Neutrophil (primary cell): ENCODE results near the gene LHX4.

ENCODE experiments used
- H3K27ac ChIP-seq: fragments of 200-600 bp; sonication (generic); 2 replicates; pipeline ENCODE4 v1.5.1; 2016; ENCODE audit warnings: mild to moderate bottlenecking, moderate library complexity
- H3K27me3 ChIP-seq: fragments of 200-600 bp; sonication (generic); 2 replicates; pipeline ENCODE4 v1.6.0; 2016; ENCODE audit warnings: mild to moderate bottlenecking
- H3K36me3 ChIP-seq: fragments of 200-600 bp; sonication (generic); 2 replicates; pipeline ENCODE4 v1.5.1; 2017
- H3K4me1 ChIP-seq, 2 experiments: fragments of 200-600 bp in 1 of 2; sonication (generic) in 1 of 2; 1 replicate in 1 of 2; 2 replicates in 1 of 2; pipeline versions ENCODE4 v1.5.1 to v1.6.1; 2013 to 2016; ENCODE audit warnings: low read depth in 1 of 2, low read length in 1 of 2, mild to moderate bottlenecking in 1 of 2, moderate library complexity in 1 of 2; ENCODE audit not compliant: control insufficient read depth in 1 of 2, insufficient read depth in 1 of 2
- H3K4me3 ChIP-seq, 2 experiments: fragments of 200-600 bp in 1 of 2; sonication (generic) in 1 of 2; 1 replicate in 1 of 2; 2 replicates in 1 of 2; pipeline ENCODE4 v1.5.1; 2013 to 2016; ENCODE audit warnings: low read depth in 1 of 2, low read length in 1 of 2, mild to moderate bottlenecking in 1 of 2, moderate library complexity in 1 of 2
- H3K9me3 ChIP-seq: fragments of 200-600 bp; sonication (generic); 2 replicates; pipeline ENCODE4 v1.5.1; 2016
- TF ChIP-seq, protein P1 (sequence below): fragments of 200-600 bp; sonication (generic); IDR thresholded peaks from 2 replicates; pipeline ENCODE4 v1.5.1; 2016; ENCODE audit warnings: antibody characterized with exemption

The LHX4 gene

DNA sequence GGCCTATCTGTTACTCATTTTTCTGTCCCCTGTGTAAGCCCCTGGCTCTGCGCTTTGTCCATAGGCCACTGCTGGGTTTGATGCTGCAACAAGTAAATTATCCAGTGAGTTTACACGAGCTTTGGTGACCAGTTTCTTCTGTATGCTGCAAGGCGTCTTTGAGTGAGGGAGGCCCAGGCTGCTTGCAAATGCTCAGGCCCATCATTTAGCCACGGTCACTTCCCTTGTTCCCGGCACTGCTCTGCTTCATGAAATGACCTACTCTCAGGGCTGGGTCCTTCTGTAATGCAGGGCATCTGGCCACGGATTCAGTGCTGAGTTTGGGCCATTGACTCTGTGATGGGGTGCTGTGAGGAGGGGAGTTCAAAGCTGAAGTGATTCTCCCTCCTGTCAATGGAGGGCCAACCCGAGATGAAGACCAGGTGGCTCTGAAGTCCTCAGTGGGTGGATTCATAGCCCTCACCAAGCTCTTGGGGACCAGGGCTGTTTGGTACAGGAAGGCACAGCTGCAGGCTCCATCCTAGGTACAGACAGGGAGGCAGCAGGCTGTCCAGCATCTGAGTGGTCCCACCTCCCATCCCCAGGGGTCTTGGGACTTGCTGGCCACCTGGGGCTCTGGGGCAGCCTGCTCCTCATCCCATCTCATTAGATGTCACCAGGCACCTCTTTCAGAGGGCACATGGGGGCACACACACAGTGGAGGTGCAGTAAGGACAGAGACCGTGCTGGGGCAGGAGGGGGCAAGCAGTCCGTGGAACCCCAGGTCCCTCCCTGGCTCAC lies 21.7 kb downstream of the LHX4 start:
- no peak overlapping the region for H3K4me3 ChIP-seq
- H3K9me3 ChIP-seq, result no peaks in the 10 kb centered on the region
- H3K4me1 ChIP-seq, result peaks cover 37% of the 10 kb centered on the region in 2 experiments
- H3K27me3 ChIP-seq, result no peaks in the 10 kb centered on the region
- TF ChIP-seq, protein P1, sequence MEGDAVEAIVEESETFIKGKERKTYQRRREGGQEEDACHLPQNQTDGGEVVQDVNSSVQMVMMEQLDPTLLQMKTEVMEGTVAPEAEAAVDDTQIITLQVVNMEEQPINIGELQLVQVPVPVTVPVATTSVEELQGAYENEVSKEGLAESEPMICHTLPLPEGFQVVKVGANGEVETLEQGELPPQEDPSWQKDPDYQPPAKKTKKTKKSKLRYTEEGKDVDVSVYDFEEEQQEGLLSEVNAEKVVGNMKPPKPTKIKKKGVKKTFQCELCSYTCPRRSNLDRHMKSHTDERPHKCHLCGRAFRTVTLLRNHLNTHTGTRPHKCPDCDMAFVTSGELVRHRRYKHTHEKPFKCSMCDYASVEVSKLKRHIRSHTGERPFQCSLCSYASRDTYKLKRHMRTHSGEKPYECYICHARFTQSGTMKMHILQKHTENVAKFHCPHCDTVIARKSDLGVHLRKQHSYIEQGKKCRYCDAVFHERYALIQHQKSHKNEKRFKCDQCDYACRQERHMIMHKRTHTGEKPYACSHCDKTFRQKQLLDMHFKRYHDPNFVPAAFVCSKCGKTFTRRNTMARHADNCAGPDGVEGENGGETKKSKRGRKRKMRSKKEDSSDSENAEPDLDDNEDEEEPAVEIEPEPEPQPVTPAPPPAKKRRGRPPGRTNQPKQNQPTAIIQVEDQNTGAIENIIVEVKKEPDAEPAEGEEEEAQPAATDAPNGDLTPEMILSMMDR, result no peak
- no peak overlapping the region for H3K27ac ChIP-seq
- H3K36me3 ChIP-seq, result no peaks in the 10 kb centered on the region

DNA sequence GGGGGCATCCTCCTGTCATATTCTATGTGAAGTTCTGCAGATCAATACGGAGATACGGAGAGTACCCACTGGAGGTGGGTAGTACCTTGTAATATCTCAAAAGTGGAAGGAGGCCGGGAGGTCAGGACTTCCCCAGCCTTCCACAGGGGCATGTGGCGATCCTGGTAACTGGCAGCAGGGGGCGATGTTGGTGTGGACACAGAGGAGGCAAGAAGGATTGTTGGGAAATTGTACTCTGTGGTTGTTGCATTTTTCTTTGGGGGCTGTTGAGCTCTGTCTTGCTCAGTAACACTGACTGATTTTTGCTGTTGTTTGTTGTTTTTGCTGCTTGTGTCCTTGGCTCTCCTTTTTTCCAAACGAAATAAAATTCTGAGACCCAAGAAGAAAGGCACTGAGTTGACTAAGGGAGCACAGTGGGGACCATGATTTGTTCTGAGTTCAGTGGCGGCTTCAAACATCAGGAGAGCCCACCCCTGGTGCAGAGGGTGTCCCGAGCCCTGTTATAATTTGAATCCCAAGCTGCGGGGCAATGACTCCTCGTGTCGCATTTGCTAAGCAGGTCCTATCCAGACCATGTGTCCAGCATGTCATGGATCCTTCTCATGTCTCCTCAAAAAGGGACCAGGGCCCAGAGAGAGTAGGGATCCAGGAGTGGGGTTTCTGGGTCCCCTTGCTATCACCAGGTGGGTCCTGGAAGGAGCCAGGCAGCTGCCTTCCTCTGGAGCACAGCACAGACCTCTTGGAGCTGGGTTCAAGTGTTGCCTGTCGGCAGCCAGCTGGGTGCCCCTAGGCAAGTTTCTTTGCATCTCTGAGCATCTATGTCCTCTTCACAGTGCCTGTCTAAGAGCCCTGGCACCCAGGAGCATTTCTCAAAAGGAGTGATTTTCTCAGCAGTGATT lies 22.8 kb downstream of the LHX4 start:
- Histone ChIP-seq H3K4me3 (no peak overlapping the region), H3K4me1 (peaks cover 25% of the 10 kb centered on the region in 2 experiments), H3K27ac (peak overlapping the region; percentile 23), H3K9me3 (no peaks in the 10 kb centered on the region), H3K36me3 (no peaks in the 10 kb centered on the region), H3K27me3 (no peaks in the 10 kb centered on the region)
- TF ChIP-seq, protein P1, result peak; percentile 98

DNA sequence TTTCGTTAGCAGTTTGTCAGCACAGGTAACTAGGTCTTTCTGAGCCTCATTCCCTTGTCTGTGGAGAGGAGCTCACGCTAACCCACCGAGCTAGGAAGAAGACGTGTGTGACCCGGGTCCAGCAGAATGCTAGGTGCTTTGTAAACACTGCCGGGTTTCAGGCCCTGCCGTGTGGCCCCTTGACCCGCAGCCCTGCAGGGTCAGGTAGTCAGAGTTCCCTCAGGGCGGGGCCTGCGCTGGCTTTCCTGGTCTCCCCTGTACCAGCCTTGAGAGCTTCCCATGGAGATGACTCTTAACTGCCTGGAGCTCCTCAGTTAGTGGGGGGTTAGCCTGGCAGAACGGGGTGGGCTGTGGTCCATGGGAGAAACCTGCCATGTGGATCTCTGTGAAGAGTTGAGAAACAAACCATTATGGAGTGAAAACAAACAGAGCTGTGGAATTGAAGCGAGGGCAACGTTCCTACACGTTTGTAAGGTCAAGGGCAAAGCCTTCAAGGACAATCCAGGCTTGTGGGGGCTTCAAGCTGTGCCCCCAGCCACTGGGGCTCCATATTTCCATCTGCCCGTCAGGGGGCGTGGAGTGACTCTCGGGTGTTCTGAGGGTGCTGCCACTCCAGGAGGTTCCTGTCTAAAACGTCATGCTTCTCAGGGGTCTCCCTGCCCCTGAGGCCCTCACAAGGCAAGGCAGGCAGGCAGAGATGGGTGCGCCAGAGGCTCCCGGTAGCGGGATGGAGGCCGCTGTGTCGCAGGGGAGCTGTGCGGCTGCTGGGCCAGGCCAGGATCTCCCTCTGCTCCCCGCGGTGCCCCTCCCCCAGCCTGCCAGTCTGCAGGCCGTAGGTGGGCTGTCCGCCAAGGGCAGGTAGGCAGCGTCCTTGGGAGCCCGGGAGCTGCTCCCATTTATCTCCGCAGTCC lies 23.8 kb downstream of the LHX4 start:
- Histone ChIP-seq H3K36me3 (no peaks in the 10 kb centered on the region), H3K27ac (peak overlapping the region; percentile 23), H3K4me3 (no peak overlapping the region), H3K27me3 (peaks cover 2% of the 10 kb centered on the region), H3K4me1 (peaks cover 15 to 16% of the 10 kb centered on the region in 2 experiments), H3K9me3 (no peaks in the 10 kb centered on the region)
- TF ChIP-seq, protein P1, result no peak

DNA sequence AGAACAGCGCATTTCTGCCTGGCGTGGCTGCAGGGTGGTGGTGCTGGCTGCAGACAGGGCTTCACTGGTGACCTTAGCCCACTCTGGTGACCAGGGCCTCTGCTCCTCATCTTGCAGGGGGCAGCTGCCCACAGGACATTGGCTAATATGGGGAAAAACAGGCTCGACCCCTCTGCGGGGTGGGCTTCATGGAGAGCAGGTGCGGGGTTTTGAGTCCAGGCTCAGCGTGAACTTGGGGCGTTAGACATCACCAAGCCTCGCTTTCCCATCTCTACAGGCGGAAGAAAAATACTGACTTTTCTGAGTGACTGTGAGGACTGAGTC lies 24.4 kb downstream of the LHX4 start:
- Histone ChIP-seq H3K4me3 (no peak overlapping the region), H3K4me1 (peaks cover 13 to 14% of the 10 kb centered on the region in 2 experiments), H3K9me3 (no peaks in the 10 kb centered on the region), H3K36me3 (no peaks in the 10 kb centered on the region), H3K27ac (no peak overlapping the region), H3K27me3 (peaks cover 8% of the 10 kb centered on the region)
- TF ChIP-seq, protein P1, result no peak

DNA sequence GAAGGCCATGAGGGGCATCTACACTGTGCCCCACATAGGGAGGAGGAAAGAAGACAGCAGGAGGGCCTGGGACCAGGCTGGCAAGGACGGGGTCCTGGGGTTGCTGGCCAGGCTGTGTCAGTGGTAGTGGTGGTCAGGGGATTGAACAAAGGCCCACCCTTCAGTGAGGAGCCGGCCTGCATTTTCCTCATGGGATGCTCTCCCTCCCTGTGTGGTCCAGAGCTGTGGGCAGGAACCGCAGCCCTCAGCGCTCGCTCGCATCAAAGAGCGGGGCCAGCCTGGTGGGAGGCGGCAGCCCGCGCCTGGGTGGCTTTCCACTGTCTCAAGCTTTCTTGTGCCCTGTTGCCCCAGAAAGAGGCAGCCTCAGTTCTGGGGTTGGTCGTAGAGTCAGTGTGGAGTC lies 24.8 kb downstream of the LHX4 start:
- H3K27ac ChIP-seq, result no peak overlapping the region
- peaks cover 12% of the 10 kb centered on the region for H3K27me3 ChIP-seq
- H3K4me1 ChIP-seq, result peaks cover 13 to 14% of the 10 kb centered on the region in 2 experiments
- H3K4me3 ChIP-seq, result no peak overlapping the region
- no peaks in the 10 kb centered on the region for H3K36me3 ChIP-seq
- H3K9me3 ChIP-seq, result no peaks in the 10 kb centered on the region
- TF ChIP-seq, protein P1, result no peak
